CD4-positive, alpha-beta T cell treated with Interleukin-17A for 1 hour (primary cell): Measurements from ENCODE around the gene CTAGE4.
A peak's percentile ranks its signal among the peaks of the same experiment; 100 is the strongest.
"Not testable (repeated sequence)": the region's sequence is repeated elsewhere in the genome, so short reads cannot be mapped to it uniquely, and the experiment has no call there.

Experiments used
- DNase-seq: peaks from one replicate; pipeline ENCODE4 v3.0.0-alpha.2; 2020

CTAGE4 gene

GRCh38 chr7:144183166-144183565 is at the start of gene CTAGE4:
TSS of gene CTAGE4 (plus strand) at chr7:144183466. CDS start at chr7:144183504, 38 bp downstream.
- DNase-seq = not testable (repeated sequence)

- DNase-seq = no peak
Measured at GRCh38 chr7:144134116-144134515, 49.1 kb upstream of the CTAGE4 start.

- DNase-seq = no peak
Measured at GRCh38 chr7:144137501-144137900, 45.8 kb upstream of the CTAGE4 start.

GRCh38 chr7:144142187-144142586 is 41.1 kb upstream of the CTAGE4 start:
- no peak for DNase-seq

GRCh38 chr7:144144426-144144825 is 38.8 kb upstream of the CTAGE4 start:
- no peak for DNase-seq

GRCh38 chr7:144148224-144148827 is 34.9 kb upstream of the CTAGE4 start:
- DNase-seq = no peak

GRCh38 chr7:144158861-144159260 is 24.4 kb upstream of the CTAGE4 start:
- no peak for DNase-seq

GRCh38 chr7:144164784-144165183 is 18.5 kb upstream of the CTAGE4 start:
- DNase-seq = no peak

GRCh38 chr7:144171594-144172350 is 11.5 kb upstream of the CTAGE4 start:
- DNase-seq = not testable (repeated sequence)

- DNase-seq = no peak
Measured at GRCh38 chr7:144174613-144175012, 8.7 kb upstream of the CTAGE4 start.

GRCh38 chr7:144178380-144179164 is 4.7 kb upstream of the CTAGE4 start:
- DNase-seq = peak; percentile 64

GRCh38 chr7:144179165-144179479 is 4.1 kb upstream of the CTAGE4 start:
- DNase-seq = not testable (repeated sequence)

GRCh38 chr7:144187848-144188247 is 4.6 kb downstream of the CTAGE4 start:
- not testable (repeated sequence) for DNase-seq

- DNase-seq = not testable (repeated sequence)
Measured at GRCh38 chr7:144188578-144189171, 5.4 kb downstream of the CTAGE4 start.

- DNase-seq = not testable (repeated sequence)
Measured at GRCh38 chr7:144193782-144194181, 10.5 kb downstream of the CTAGE4 start.

- DNase-seq = not testable (repeated sequence)
Measured at GRCh38 chr7:144194453-144194852, 11.2 kb downstream of the CTAGE4 start.

GRCh38 chr7:144195212-144195872 is 12.1 kb downstream of the CTAGE4 start, which contains the start of gene ARHGEF35:
TSS of gene ARHGEF35 (minus strand) at chr7:144195833. CDS start at chr7:144188383, 7,450 bp downstream.
- peak; percentile 25 for DNase-seq

GRCh38 chr7:144198934-144199333 is 15.7 kb downstream of the CTAGE4 start:
- not testable (repeated sequence) for DNase-seq

- DNase-seq = not testable (repeated sequence)
Measured at GRCh38 chr7:144201978-144202377, 18.7 kb downstream of the CTAGE4 start.

GRCh38 chr7:144203086-144203485 is 19.8 kb downstream of the CTAGE4 start:
- not testable (repeated sequence) for DNase-seq

- not testable (repeated sequence) for DNase-seq
Measured at GRCh38 chr7:144205306-144205705, 22.0 kb downstream of the CTAGE4 start.

GRCh38 chr7:144217200-144217599 is 33.9 kb downstream of the CTAGE4 start:
- not testable (repeated sequence) for DNase-seq
